A549 (cell line): Measurements from ENCODE around the gene PREX1.

Source experiments
- CTCF ChIP-seq: fragments of >200 bp; sonication (Bioruptor Twin); formaldehyde crosslinking; IDR thresholded peaks from 3 replicates; pipeline ENCODE4 v1.5.1; 2016
- USF2 ChIP-seq: fragments of 450-650 bp; IDR thresholded peaks from 2 replicates; pipeline ENCODE4 v1.6.1; 2014; ENCODE audit warnings: antibody characterized with exemption

GRCh38 chr20:48640871-48641270 is 186.9 kb downstream of the PREX1 start:
- no peak for TF ChIP-seq CTCF
- no peak for TF ChIP-seq USF2
